GM18907 (cell line): ENCODE data around the gene ALDH18A1.

Source experiments
- ATAC-seq: cut with Tn5 transposase; IDR thresholded peaks from one replicate; pipeline ENCODE4 v1.9.1; 2021; ENCODE audit warnings: mild to moderate bottlenecking, moderate library complexity; ENCODE audit not compliant: unreplicated experiment

The ALDH18A1 gene

GRCh38 chr10:95559471-95559870 is 97.0 kb downstream of the ALDH18A1 start:
- no peak for ATAC-seq

DNA sequence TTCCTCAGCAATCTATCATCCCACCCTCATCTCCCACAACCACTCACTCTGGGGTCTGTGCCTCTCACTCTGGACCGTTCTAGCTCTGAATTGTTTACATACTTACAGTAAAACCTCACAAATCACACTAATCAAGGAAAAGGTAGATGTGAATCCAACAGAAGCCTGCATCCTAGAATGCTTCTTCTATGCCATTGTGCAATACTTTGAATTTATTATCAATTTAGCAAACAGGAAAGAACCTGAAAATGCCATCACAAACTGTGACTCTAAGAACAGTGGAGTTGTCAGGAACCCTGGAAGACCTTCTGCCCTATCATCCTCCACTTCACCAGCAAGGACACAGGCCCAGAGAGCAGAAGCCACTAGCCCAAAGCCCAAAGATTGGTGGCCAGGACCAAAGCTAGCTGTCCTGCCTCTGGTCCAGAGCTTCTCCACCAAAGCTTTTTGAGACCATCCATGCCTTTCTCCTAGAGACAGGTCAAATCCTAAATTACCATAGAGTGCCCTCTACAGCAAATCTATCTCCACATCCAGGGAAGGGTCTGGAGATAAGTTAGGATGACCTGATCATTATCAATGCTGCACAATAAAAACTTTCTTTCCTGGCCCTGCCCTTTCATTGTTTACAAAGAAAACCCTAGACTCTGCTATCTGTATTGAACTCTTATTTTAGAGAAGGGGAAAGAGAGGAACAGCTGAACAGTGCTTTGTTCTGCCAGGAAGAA is 97.8 kb downstream of the ALDH18A1 start:
- no peak for ATAC-seq

DNA sequence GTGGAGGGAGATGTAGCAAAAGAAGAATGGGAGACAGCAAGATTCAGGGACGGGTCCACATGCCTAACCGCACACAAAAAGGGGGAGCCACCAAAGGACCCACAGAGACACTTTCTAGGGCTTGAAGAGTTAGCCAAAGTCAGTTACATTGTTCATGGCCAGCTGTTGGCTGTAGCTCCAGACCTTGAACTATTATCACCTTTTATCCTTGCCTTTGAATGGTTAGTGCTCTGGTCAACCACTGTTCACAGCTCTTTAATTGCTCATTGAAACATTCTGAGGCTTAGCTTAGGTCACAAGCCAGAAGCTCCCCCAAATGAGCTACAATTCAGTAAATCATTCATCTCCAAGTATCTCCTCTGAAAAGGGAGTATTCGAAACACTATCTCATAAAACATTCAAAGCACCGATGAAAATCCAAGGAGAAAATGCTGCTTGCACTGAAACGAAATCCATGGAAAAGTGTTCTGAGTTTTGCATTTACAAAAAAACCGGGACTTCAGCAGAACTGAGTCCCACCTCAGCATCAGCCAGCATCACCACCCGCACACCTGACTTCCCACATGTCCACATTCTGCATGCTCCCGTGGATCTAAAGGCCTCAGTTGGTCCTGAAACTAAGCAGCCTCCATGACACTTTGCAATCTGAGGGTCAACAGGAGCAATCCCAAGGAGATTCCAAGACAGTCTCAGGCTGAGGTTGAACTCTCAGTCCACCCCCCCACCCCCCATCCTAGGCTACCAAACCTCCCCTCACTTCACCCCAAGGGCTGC is 99.3 kb downstream of the ALDH18A1 start:
- no peak for ATAC-seq
